ENCODE data around the gene RIPPLY3. TPM values are rescaled to one million over a fixed set of nuclear protein-coding genes. Genes with fewer than 3 reads are reported as not detected.

Gene RIPPLY3
- polyA plus RNA-seq, 1 donor (not counting 4 experiments of a cell fraction or from before 2014, with no cell fraction given), result 0.05 TPM

DNA sequence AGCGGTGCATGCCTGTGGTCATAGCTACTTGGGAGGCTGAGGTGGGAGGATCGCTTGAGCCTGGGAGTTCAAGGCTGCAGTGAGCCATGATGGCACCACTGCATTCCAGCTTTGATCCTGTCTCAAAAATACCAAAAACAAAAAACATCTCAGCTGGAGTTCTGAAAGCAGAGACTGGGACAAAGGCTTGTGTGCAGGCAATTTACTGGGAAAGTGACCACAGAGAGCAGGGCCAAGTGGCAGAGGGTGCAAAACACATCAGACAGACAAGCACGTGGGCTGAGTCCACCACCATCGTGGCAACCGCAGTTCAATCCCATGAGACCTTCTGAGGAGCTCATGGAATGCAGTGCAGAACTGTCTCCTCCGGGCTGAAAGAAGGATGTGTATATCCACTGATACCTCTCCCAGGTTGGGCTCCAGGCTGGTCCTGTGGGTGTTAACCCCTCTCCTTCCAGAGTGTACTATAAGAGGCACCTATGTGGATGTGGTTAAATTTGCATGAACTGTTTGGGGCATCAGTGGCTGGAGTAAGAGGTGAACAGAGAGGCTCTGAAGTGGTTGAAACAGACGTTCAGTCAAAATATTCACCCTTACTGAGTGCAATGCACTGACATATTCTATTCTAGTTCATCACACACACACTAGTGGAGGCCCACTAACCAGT is 55.6 kb downstream of the RIPPLY3 start:
- no peaks in the 10 kb centered on the region for H3K9me3 ChIP-seq (ENCODE audit: control insufficient read depth, low read depth, low read length)
- no peaks in the 10 kb centered on the region for H4K20me1 ChIP-seq (ENCODE audit: control insufficient read depth, extremely low read depth, insufficient read depth, low read length)
- H3K4me1 ChIP-seq (ENCODE audit: control insufficient read depth, extremely low read depth, insufficient read depth, low read length), result peaks cover 7% of the 10 kb centered on the region
- no peak overlapping the region for H2AFZ ChIP-seq (ENCODE audit: control insufficient read depth, low read length)
- H3K36me3 ChIP-seq (ENCODE audit: control insufficient read depth in 2 of 2, extremely low read depth in 1 of 2, insufficient read depth in 2 of 2, low read length in 2 of 2), result peaks cover 0 to 2% of the 10 kb centered on the region in 2 experiments
- dilution Hi-C loops (cut with MboI; ENCODE audit: extremely low pct_ligation_motif_present, low sequenced_read_pairs), result no loop called here
- no peak overlapping the region for H3K9ac ChIP-seq (ENCODE audit: control insufficient read depth, extremely low read depth, insufficient read depth, low read length)
- H3K9me1 ChIP-seq (ENCODE audit: control insufficient read depth, extremely low read depth, insufficient read depth, low read length), result no peaks in the 10 kb centered on the region
- no peaks in the 10 kb centered on the region for H3K27me3 ChIP-seq (ENCODE audit: control insufficient read depth, extremely low read depth, insufficient read depth, low read length)
- no peak overlapping the region for H3K4me3 ChIP-seq (ENCODE audit: control insufficient read depth in 2 of 3, extremely low read depth in 1 of 3, insufficient read depth in 2 of 3, low read depth in 1 of 3, low read length in 3 of 3)
- no peak overlapping the region for H3K4me2 ChIP-seq (ENCODE audit: control insufficient read depth, extremely low read depth, insufficient read depth, low read depth, low read length)
- H3K27ac ChIP-seq (ENCODE audit: control insufficient read depth, insufficient read depth, low read length), result no peak overlapping the region
- FAIRE-seq (no peak), DNase-seq (ENCODE audit: low read depth, low spot score) (no peak)
- H3K79me2 ChIP-seq (ENCODE audit: control insufficient read depth, insufficient read depth, low read length), result no peaks in the 10 kb centered on the region
- no peak for TF ChIP-seq EZH2 (IDR thresholded peaks at IDR 0.05; ENCODE audit: low read length)
- TF ChIP-seq, protein P1, sequence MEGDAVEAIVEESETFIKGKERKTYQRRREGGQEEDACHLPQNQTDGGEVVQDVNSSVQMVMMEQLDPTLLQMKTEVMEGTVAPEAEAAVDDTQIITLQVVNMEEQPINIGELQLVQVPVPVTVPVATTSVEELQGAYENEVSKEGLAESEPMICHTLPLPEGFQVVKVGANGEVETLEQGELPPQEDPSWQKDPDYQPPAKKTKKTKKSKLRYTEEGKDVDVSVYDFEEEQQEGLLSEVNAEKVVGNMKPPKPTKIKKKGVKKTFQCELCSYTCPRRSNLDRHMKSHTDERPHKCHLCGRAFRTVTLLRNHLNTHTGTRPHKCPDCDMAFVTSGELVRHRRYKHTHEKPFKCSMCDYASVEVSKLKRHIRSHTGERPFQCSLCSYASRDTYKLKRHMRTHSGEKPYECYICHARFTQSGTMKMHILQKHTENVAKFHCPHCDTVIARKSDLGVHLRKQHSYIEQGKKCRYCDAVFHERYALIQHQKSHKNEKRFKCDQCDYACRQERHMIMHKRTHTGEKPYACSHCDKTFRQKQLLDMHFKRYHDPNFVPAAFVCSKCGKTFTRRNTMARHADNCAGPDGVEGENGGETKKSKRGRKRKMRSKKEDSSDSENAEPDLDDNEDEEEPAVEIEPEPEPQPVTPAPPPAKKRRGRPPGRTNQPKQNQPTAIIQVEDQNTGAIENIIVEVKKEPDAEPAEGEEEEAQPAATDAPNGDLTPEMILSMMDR (optimal IDR thresholded peaks at IDR 0.05 in 1 of 3, IDR thresholded peaks at IDR 0.05 in 1 of 3, conservative IDR thresholded peaks at IDR 0.05 in 1 of 3; ENCODE audit: extremely low read depth in 1 of 3, insufficient read depth in 2 of 3, low read length in 3 of 3), result no peak

DNA sequence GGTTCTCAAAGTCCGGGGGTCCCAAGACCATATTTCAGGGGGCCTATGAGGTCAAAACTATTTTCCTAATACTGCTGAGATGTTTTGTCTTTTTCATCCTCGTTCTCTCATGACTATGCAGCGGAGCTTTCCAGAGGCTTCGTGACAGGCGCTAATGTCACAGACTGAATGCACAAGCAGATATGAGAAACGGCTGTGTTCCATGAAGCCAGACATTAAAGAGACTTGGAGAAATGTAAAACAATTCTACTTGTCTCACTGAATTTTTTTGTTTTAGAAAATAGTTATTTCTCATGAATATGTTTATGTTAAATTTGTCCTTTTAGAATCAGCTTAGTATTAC is 56.1 kb downstream of the RIPPLY3 start:
- Histone ChIP-seq H2AFZ (ENCODE audit: control insufficient read depth, low read length) (no peak overlapping the region), H3K4me3 (ENCODE audit: control insufficient read depth in 2 of 3, extremely low read depth in 1 of 3, insufficient read depth in 2 of 3, low read depth in 1 of 3, low read length in 3 of 3) (no peak overlapping the region), H3K27ac (ENCODE audit: control insufficient read depth, insufficient read depth, low read length) (no peak overlapping the region), H4K20me1 (ENCODE audit: control insufficient read depth, extremely low read depth, insufficient read depth, low read length) (no peaks in the 10 kb centered on the region), H3K4me2 (ENCODE audit: control insufficient read depth, extremely low read depth, insufficient read depth, low read depth, low read length) (no peak overlapping the region), H3K4me1 (ENCODE audit: control insufficient read depth, extremely low read depth, insufficient read depth, low read length) (peaks cover 7% of the 10 kb centered on the region), H3K9me3 (ENCODE audit: control insufficient read depth, low read depth, low read length) (no peaks in the 10 kb centered on the region), H3K9ac (ENCODE audit: control insufficient read depth, extremely low read depth, insufficient read depth, low read length) (no peak overlapping the region), H3K9me1 (ENCODE audit: control insufficient read depth, extremely low read depth, insufficient read depth, low read length) (no peaks in the 10 kb centered on the region), H3K79me2 (ENCODE audit: control insufficient read depth, insufficient read depth, low read length) (no peaks in the 10 kb centered on the region), H3K36me3 (ENCODE audit: control insufficient read depth in 2 of 2, extremely low read depth in 1 of 2, insufficient read depth in 2 of 2, low read length in 2 of 2) (peaks cover 0 to 2% of the 10 kb centered on the region in 2 experiments), H3K27me3 (ENCODE audit: control insufficient read depth, extremely low read depth, insufficient read depth, low read length) (no peaks in the 10 kb centered on the region)
- dilution Hi-C loops (cut with MboI; ENCODE audit: extremely low pct_ligation_motif_present, low sequenced_read_pairs), result no loop called here
- DNase-seq (ENCODE audit: low read depth, low spot score), result no peak
- TF ChIP-seq EZH2 (IDR thresholded peaks at IDR 0.05; ENCODE audit: low read length), result no peak
- TF ChIP-seq, protein P1 (optimal IDR thresholded peaks at IDR 0.05 in 1 of 3, IDR thresholded peaks at IDR 0.05 in 1 of 3, conservative IDR thresholded peaks at IDR 0.05 in 1 of 3; ENCODE audit: extremely low read depth in 1 of 3, insufficient read depth in 2 of 3, low read length in 3 of 3), result no peak
- FAIRE-seq, result no peak

Data from keratinocyte (primary cell).